GM12878 (cell line): ENCODE data around the gene GNAL. TPM values are rescaled to one million over a fixed set of nuclear protein-coding genes. Genes with fewer than 3 reads are reported as not detected.

Source experiments
- ATAC-seq: fragments of 200-7000 bp; cut with Tn5 transposase; 3 replicates; pipeline ENCODE4 v1.9.1; 2020; ENCODE audit warnings: mild to moderate bottlenecking, moderate library complexity
- Bru-seq: library from RNA; stranded (reverse); fragments of 400-500 nt; gene quantifications from one replicate; lab custom pipeline; 2021; lab: Mats Ljungman, UMichigan
- BruChase-seq, 2 experiments: library from RNA; stranded (reverse); fragments of 400-500 nt; gene quantifications; one replicate each; lab custom pipeline; 2021; lab: Mats Ljungman, UMichigan
- BruUV-seq: library from RNA; stranded (reverse); fragments of 400-500 nt; replicated peaks from 2 replicates; lab custom pipeline; 2021; lab: Mats Ljungman, UMichigan
- CTCF ChIA-PET: fragments of 300-600 bp; sonication (Branson Sonifier 250); formaldehyde crosslinking; extraction: SDS; loops from one replicate; lab custom pipeline; 2021; ENCODE audit warnings: inconsistent platforms; lab: Yijun Ruan, JAX
- POLR2A ChIA-PET: fragments of 350-600 bp; formaldehyde crosslinking; extraction: SDS; loops from one replicate; lab custom pipeline; 2021; ENCODE audit warnings: inconsistent platforms; lab: Charles Lee
- RAD21 ChIA-PET: fragments of 300-600 bp; sonication (Branson Sonifier 250); formaldehyde crosslinking; loops from one replicate; lab custom pipeline; 2023; ENCODE audit warnings: antibody characterized with exemption; ENCODE audit not compliant: unreplicated experiment; lab: Charles Lee
- SMC1A ChIA-PET: fragments of 300-600 bp; sonication (Branson Sonifier 250); formaldehyde crosslinking; loops from one replicate; lab custom pipeline; 2023; ENCODE audit not compliant: unreplicated experiment, uncharacterized antibody; lab: Charles Lee
- DNase-seq: peaks from one replicate; pipeline ENCODE4 v3.0.0-alpha.2; 2011; ENCODE audit warnings: low read depth, low spot score
- FAIRE-seq: peaks from 3 replicates; lab custom pipeline; 2011; peaks lifted over from hg19 to GRCh38; lab: Jason Lieb, UNC
- H2AFZ ChIP-seq: 2 replicates; pipeline ENCODE4 v1.6.0; 2011; ENCODE audit warnings: low read depth, low read length, control low read depth; ENCODE audit not compliant: control insufficient read depth
- H3K27ac ChIP-seq: 2 replicates; pipeline ENCODE4 v1.5.1; 2011; ENCODE audit warnings: control low read depth; ENCODE audit not compliant: control insufficient read depth, insufficient read depth
- H3K27me3 ChIP-seq, 2 experiments: replicated peaks in 1 of 2; 2 replicates each; pipeline versions ENCODE4 v1.6.0 to v1.6.1; 2011; ENCODE audit warnings: low read length in 1 of 2; ENCODE audit not compliant: control insufficient read depth in 2 of 2, insufficient read depth in 2 of 2
- H3K36me3 ChIP-seq, 2 experiments: 2 replicates each; pipeline ENCODE4 v1.5.1; 2011; ENCODE audit warnings: low read length in 1 of 2; ENCODE audit not compliant: control insufficient read depth in 2 of 2, insufficient read depth in 2 of 2
- H3K4me1 ChIP-seq: 2 replicates; pipeline ENCODE4 v1.6.1; 2011; ENCODE audit warnings: mild to moderate bottlenecking, low read length, moderate library complexity, mixed read lengths; ENCODE audit not compliant: control insufficient read depth, insufficient read depth
- H3K4me2 ChIP-seq: 2 replicates; pipeline ENCODE4 v1.6.0; 2011; ENCODE audit warnings: control low read depth; ENCODE audit not compliant: control insufficient read depth, insufficient read depth
- H3K4me3 ChIP-seq: fragments of 200-600 bp; sonication (generic); 2 replicates; pipeline ENCODE4 v1.5.1; 2016
- H3K79me2 ChIP-seq: 2 replicates; pipeline ENCODE4 v1.6.0; 2011; ENCODE audit warnings: low read length; ENCODE audit not compliant: control insufficient read depth, insufficient read depth
- H3K9ac ChIP-seq: 2 replicates; pipeline ENCODE4 v1.8.0; 2011; ENCODE audit warnings: low read length, control low read depth, mixed read lengths; ENCODE audit not compliant: control insufficient read depth, insufficient read depth
- H3K9me3 ChIP-seq: replicated peaks from 3 replicates; pipeline ENCODE4 v1.5.1; 2011; ENCODE audit warnings: mild to moderate bottlenecking, low read length; ENCODE audit not compliant: control insufficient read depth, insufficient read depth
- H4K20me1 ChIP-seq: 2 replicates; pipeline ENCODE4 v1.6.0; 2011; ENCODE audit not compliant: control insufficient read depth, insufficient read depth
- BCL11A ChIP-seq: IDR thresholded peaks from 2 replicates; pipeline ENCODE4 v1.6.1; 2011; ENCODE audit warnings: low read depth, low read length
- CBFB ChIP-seq: IDR thresholded peaks from 2 replicates; pipeline ENCODE4 v1.6.1; 2016; ENCODE audit warnings: antibody characterized with exemption, low read depth
- MTA3 ChIP-seq: IDR thresholded peaks from 2 replicates; pipeline ENCODE4 v1.6.1; 2012; ENCODE audit warnings: low read length, inconsistent platforms, borderline replicate concordance
- NR2C1 ChIP-seq: fragments of 450-650 bp; IDR thresholded peaks from 2 replicates; pipeline ENCODE4 v1.6.1; 2017; ENCODE audit warnings: antibody characterized with exemption, mild to moderate bottlenecking, moderate library complexity
- PKNOX1 ChIP-seq: fragments of 450-650 bp; IDR thresholded peaks from 2 replicates; pipeline ENCODE4 v1.6.1; 2016; ENCODE audit warnings: mild to moderate bottlenecking
- SREBF2 ChIP-seq: IDR thresholded peaks from 2 replicates; pipeline ENCODE4 v1.6.1; 2012; ENCODE audit warnings: mild to moderate bottlenecking, low read length
- SRF ChIP-seq, 2 experiments: IDR thresholded peaks; 2 replicates each; pipeline ENCODE4 v1.6.1; 2011; ENCODE audit warnings: low read depth in 2 of 2, low read length in 2 of 2, mild to moderate bottlenecking in 1 of 2, moderate library complexity in 1 of 2
- USF2 ChIP-seq: IDR thresholded peaks from 2 replicates; pipeline ENCODE4 v1.6.1; 2011; ENCODE audit warnings: low read depth, low read length, improper control_type of control experiment, borderline replicate concordance
- ZNF687 ChIP-seq: fragments of 450-650 bp; IDR thresholded peaks from 2 replicates; pipeline ENCODE4 v1.6.1; 2017; ENCODE audit warnings: mild to moderate bottlenecking, moderate library complexity
- WGBS: methylation state at CpG from one replicate; pipeline ENCODE4 v1.1.6; 2016; ENCODE audit warnings: low lambda C conversion rate; ENCODE audit not compliant: insufficient replicate concordance, insufficient coverage; ENCODE audit errors: missing lambda C conversion rate; 5-methylcytosine and 5-hydroxymethylcytosine counted together
- in situ Hi-C: fragments of 300-500 bp; cut with MboI; formaldehyde crosslinking; loops from 9 replicates; pipeline ENCODE4 v1.14.3; 2018; ENCODE audit warnings: mixed read lengths
- intact Hi-C: fragments of 100-400 bp; cut with micrococcal nuclease; formaldehyde crosslinking; loops from one replicate; pipeline ENCODE4 v1.14.2; 2022; ENCODE audit not compliant: unreplicated experiment
- long read RNA-seq, 2 experiments: library from polyadenylated mRNA; unstranded; transcript quantifications; one replicate each; pipeline ENCODE4 v2.0.0, GENCODE V29; 2019 to 2020
- polyA minus RNA-seq, 3 experiments: library from RNA; depleted of rRNA, polyadenylated mRNA; stranded (reverse); fragments of >200 nt; gene quantifications; 2 replicates each; pipeline ENCODE4 v1.2.3, GENCODE V29; 2011
- polyA plus RNA-seq, 11 experiments: library from polyadenylated mRNA; depleted of rRNA in 4 of 11; unstranded in 6 of 11; stranded (reverse) in 5 of 11; fragments of >200 nt; fragmentation: Nextera tagmentation in 4 of 11; fragmentation: Illumina TruSeq in 1 of 11; extraction: Ambion mirVana in 4 of 11; extraction: Trizol in 1 of 11; gene quantifications; 1 replicate in 1 of 11; 2 replicates in 10 of 11; pipeline versions ENCODE4 v1.2.1 to v1.2.3, GENCODE V29; 2011 to 2016; ENCODE audit warnings: inconsistent platforms in 2 of 11, missing spikeins in 2 of 11, low read depth in 1 of 11
- total RNA-seq, 4 experiments: library from RNA; depleted of rRNA in 3 of 4; stranded (reverse); fragments of >200 nt in 3 of 4; fragmentation: Illumina TruSeq in 1 of 4; extraction: Trizol in 1 of 4; gene quantifications; 2 replicates each; pipeline versions ENCODE4 v1.2.1 to v1.2.3, GENCODE V29; 2013 to 2021

GNAL gene
- total RNA-seq (2013; cell fraction: nucleolus; rRNA removed), result not detected in 2 replicates
- total RNA-seq (2014; rRNA removed), result not detected in 2 replicates
- total RNA-seq (2014; rRNA removed; fragmentation: Illumina TruSeq; extraction: Trizol), result not detected in 2 replicates
- total RNA-seq (2021), result not detected in 2 replicates
- 0.14 TPM for polyA plus RNA-seq (2011; ENCODE audit: low read depth)
- polyA plus RNA-seq (2011; rRNA removed), result 0.05 TPM in 1 of 2 replicates, not detected in the other
- polyA plus RNA-seq (2011; cell fraction: cytosol; rRNA removed), result 0.03 TPM in 2 replicates
- polyA plus RNA-seq (2011; cell fraction: nucleus; rRNA removed), result not detected in 2 replicates
- polyA plus RNA-seq (2012), result 0.21 and 0.30 TPM in 2 replicates
- not detected in 2 replicates for polyA plus RNA-seq (2014; fragmentation: Illumina TruSeq; extraction: Trizol)
- under 1 TPM; 0.02 to 0.05 TPM for polyA plus RNA-seq (2014; fragmentation: Nextera tagmentation; extraction: Ambion mirVana)
- 0.04 TPM in 1 of 2 replicates, not detected in the other for polyA plus RNA-seq (2014; rRNA removed)
- polyA plus RNA-seq (2016; fragmentation: Nextera tagmentation; extraction: Ambion mirVana), result under 1 TPM; 0.24 to 0.39 TPM
- 0.29 and 0.62 TPM in 2 replicates for polyA minus RNA-seq (2011; rRNA and poly(A)+ RNA removed)
- not detected in 2 replicates for polyA minus RNA-seq (2011; cell fraction: cytosol; rRNA and poly(A)+ RNA removed)
- not detected in 2 replicates for polyA minus RNA-seq (2011; cell fraction: nucleus; rRNA and poly(A)+ RNA removed)
- percentile 20 among the genes with signal in this experiment for Bru-seq, nascent RNA
- percentile 3 among the genes with signal in this experiment for BruChase-seq, experiment 1, labeled RNA remaining after a 6-hour chase
- BruChase-seq, experiment 2, labeled RNA remaining after a 2-hour chase, result percentile 6 among the genes with signal in this experiment
- long read RNA-seq, experiment 1, result 0 reads
- long read RNA-seq, experiment 2, result 0 reads

GRCh38 chr18:11688972-11689668 lies at the start of gene GNAL:
Gene GNAL, plus strand, starts transcription at chr18:11689264. Its CDS starts 300 bp downstream, at chr18:11689564.
- Histone ChIP-seq H3K36me3 (no peaks in the 10 kb centered on the region), H3K27ac (no peak within 1 kb of the TSS), H3K4me1 (no peaks in the 10 kb centered on the region), H4K20me1 (no peaks in the 10 kb centered on the region), H3K4me2 (peak within 1 kb of the TSS; percentile 71), H3K9ac (no peak within 1 kb of the TSS), H3K27me3 (peaks cover 3% of the 10 kb centered on the region in 2 experiments; a peak in 3 of 4 replicates), H3K9me3 (no peaks in the 10 kb centered on the region; the same call in 2 of the 3 replicates), H3K79me2 (no peaks in the 10 kb centered on the region), H3K4me3 (peak within 1 kb of the TSS; percentile 47; the same call in 1 of the 2 replicates), H2AFZ (peak within 1 kb of the TSS; percentile 37)
- ATAC-seq (peak; percentile 85), DNase-seq (no peak), FAIRE-seq (no peak)
- SMC1A ChIA-PET, result interaction anchor here (1.3 kb wide), 1 partner anchor 17 kb away, joined by 3 read pairs; no protein-coding TSS in a partner anchor
- no TSS peak for BruUV-seq
- intact Hi-C loops, result no loop called here
- in situ Hi-C loops, result no loop called here
- CTCF ChIA-PET, result no interaction called here
- RAD21 ChIA-PET, result no interaction called here
- POLR2A ChIA-PET, result no interaction called here
- 1% methylated on average over 51 of the region's 77 CpGs for WGBS
- no peak for TF ChIP-seq MTA3
- no peak for TF ChIP-seq NR2C1
- no peak for TF ChIP-seq USF2
- peak in 1 of 2 experiments; percentile 93; a peak in 2 of 4 replicates for TF ChIP-seq SRF (IDR thresholded peaks at IDR 0.05; ENCODE audit: low read depth in 2 of 2, low read length in 2 of 2)
- TF ChIP-seq CBFB, result no peak; the same call in 1 of the 2 replicates
- TF ChIP-seq SREBF2, result no peak
- TF ChIP-seq BCL11A, result no peak
- TF ChIP-seq ZNF687, result peak; percentile 86
- no peak for TF ChIP-seq PKNOX1
